GM23338 (cell line): ENCODE measurements around the gene ZNF808. TPM values are rescaled to one million over a fixed set of nuclear protein-coding genes. Genes with fewer than 3 reads are reported as not detected.

Experiments used
- ATAC-seq: fragments of 200-7000 bp; cut with Tn5 transposase; 3 replicates; pipeline ENCODE4 v1.9.1; 2020
- DNase-seq: peaks from one replicate; pipeline ENCODE4 v3.0.0-alpha.2; 2015; ENCODE audit warnings: low spot score
- H2AFZ ChIP-seq: fragments of 200-600 bp; sonication (generic); 2 replicates; pipeline ENCODE4 v1.8.0; 2016; ENCODE audit warnings: antibody characterized with exemption, mild to moderate bottlenecking, moderate library complexity
- H3F3A ChIP-seq: fragments of 200-600 bp; sonication (generic); replicated peaks from 2 replicates; pipeline ENCODE4 v1.8.0; 2017; ENCODE audit warnings: antibody characterized with exemption, mixed run types, low read depth
- H3K27ac ChIP-seq: fragments of 200-600 bp; sonication (generic); 2 replicates; pipeline ENCODE4 v1.6.1; 2016; ENCODE audit warnings: low read depth
- H3K27me3 ChIP-seq: fragments of 200-600 bp; sonication (generic); 2 replicates; pipeline ENCODE4 v1.8.0; 2016; ENCODE audit warnings: mild to moderate bottlenecking, mixed run types, moderate library complexity; ENCODE audit not compliant: insufficient read depth
- H3K36me3 ChIP-seq: fragments of 200-600 bp; sonication (generic); 2 replicates; pipeline ENCODE4 v1.8.0; 2016; ENCODE audit warnings: mild to moderate bottlenecking; ENCODE audit not compliant: insufficient read depth
- H3K4me1 ChIP-seq: fragments of 200-600 bp; sonication (generic); 2 replicates; pipeline ENCODE4 v1.8.0; 2016; ENCODE audit warnings: mild to moderate bottlenecking, moderate library complexity; ENCODE audit not compliant: insufficient read depth
- H3K4me2 ChIP-seq: fragments of 200-600 bp; sonication (generic); 2 replicates; pipeline ENCODE4 v1.7.1; 2017; ENCODE audit warnings: mixed run types
- H3K4me3 ChIP-seq: fragments of 200-600 bp; sonication (generic); 2 replicates; pipeline ENCODE4 v1.6.1; 2016; ENCODE audit warnings: mixed run types
- H3K79me2 ChIP-seq: fragments of 200-600 bp; sonication (generic); replicated peaks from 2 replicates; pipeline ENCODE4 v1.8.0; 2017; ENCODE audit warnings: mild to moderate bottlenecking; ENCODE audit not compliant: insufficient read depth
- H3K9me2 ChIP-seq: fragments of 200-600 bp; sonication (generic); 2 replicates; pipeline ENCODE4 v1.8.0; 2017; ENCODE audit not compliant: insufficient read depth
- H4K20me1 ChIP-seq: fragments of 200-600 bp; sonication (generic); replicated peaks from 2 replicates; pipeline ENCODE4 v1.8.0; 2017; ENCODE audit warnings: mild to moderate bottlenecking; ENCODE audit not compliant: insufficient read depth
- H3K27ac Mint-ChIP-seq: 2 replicates; pipeline ENCODE4 v1.8.0; 2020; ENCODE audit warnings: inconsistent platforms, mild to moderate bottlenecking, moderate library complexity, mixed read lengths
- H3K27me3 Mint-ChIP-seq: 3 replicates; pipeline ENCODE4 v1.8.0; 2022; ENCODE audit warnings: low read depth, mild to moderate bottlenecking, moderate library complexity, mixed read lengths, inconsistent platforms; ENCODE audit not compliant: insufficient read depth, poor library complexity
- H3K36me3 Mint-ChIP-seq: 3 replicates; pipeline ENCODE4 v1.8.0; 2021; ENCODE audit warnings: low read depth, mild to moderate bottlenecking, inconsistent platforms, moderate library complexity, mixed read lengths
- H3K4me1 Mint-ChIP-seq: 3 replicates; pipeline ENCODE4 v1.8.0; 2020; ENCODE audit warnings: mild to moderate bottlenecking, inconsistent platforms, mixed read lengths
- H3K4me3 Mint-ChIP-seq: 3 replicates; pipeline ENCODE4 v1.8.0; 2021; ENCODE audit warnings: moderate library complexity, mild to moderate bottlenecking, inconsistent platforms, mixed read lengths
- H3K9me3 Mint-ChIP-seq: 3 replicates; pipeline ENCODE4 v1.8.0; 2020; ENCODE audit warnings: moderate library complexity, mild to moderate bottlenecking, inconsistent platforms, mixed read lengths
- ETS1 ChIP-seq: IDR thresholded peaks from 2 replicates; pipeline ENCODE4 v1.6.1; 2016; ENCODE audit warnings: antibody characterized with exemption
- EZH2 ChIP-seq: fragments of 200-600 bp; sonication (generic); IDR thresholded peaks from one replicate; pipeline ENCODE4 v1.8.0; 2017; ENCODE audit warnings: antibody characterized with exemption, mild to moderate bottlenecking, low read depth; ENCODE audit not compliant: unreplicated experiment
- EZH2phosphoT487 ChIP-seq: fragments of 200-600 bp; sonication (generic); IDR thresholded peaks from one replicate; pipeline ENCODE4 v1.8.1; 2018; ENCODE audit warnings: antibody characterized with exemption; ENCODE audit not compliant: unreplicated experiment
- JUNB ChIP-seq: IDR thresholded peaks from one replicate; pipeline ENCODE4 v1.6.1; 2016; ENCODE audit warnings: antibody characterized with exemption; ENCODE audit not compliant: unreplicated experiment
- ZNF331 ChIP-seq: fragments of 250-450 bp; sonication (Bioruptor Pico); IDR thresholded peaks from 2 replicates; pipeline ENCODE4 v1.5.0; 2020; ENCODE audit warnings: low read depth, mild to moderate bottlenecking, moderate library complexity
- polyA plus RNA-seq: library from polyadenylated mRNA; unstranded; fragments of >200 nt; fragmentation: Nextera tagmentation; extraction: Ambion mirVana; gene quantifications from 2 replicates; pipeline ENCODE4 v1.2.1, GENCODE V29; 2016
- total RNA-seq: library from RNA; depleted of rRNA; stranded (reverse); fragments of >200 nt; shearing (Covaris generic); gene quantifications from 2 replicates; pipeline ENCODE4 v1.2.3, GENCODE V29; 2014
- TF ChIP-seq, protein P1 (sequence below): IDR thresholded peaks from one replicate; pipeline ENCODE4 v1.6.1; 2018; ENCODE audit warnings: antibody characterized with exemption; ENCODE audit not compliant: unreplicated experiment
- TF ChIP-seq, protein P2 (sequence below), 2 experiments: fragments of 200-600 bp in 1 of 2; sonication (generic) in 1 of 2; conservative IDR thresholded peaks; 2 replicates each; pipeline versions ENCODE4 v1.5.1 to v1.6.1; 2016 to 2017; ENCODE audit warnings: antibody characterized with exemption in 2 of 2, low read depth in 2 of 2, mild to moderate bottlenecking in 2 of 2, moderate library complexity in 1 of 2

The ZNF808 gene
- total and polyA plus RNA-seq, 2 experiments from 2014 or later, result 10.5 to 32.1 TPM

- peaks cover 9% of the 10 kb centered on the region; the same call in 1 of the 2 replicates for H3K79me2 ChIP-seq
- TF ChIP-seq ZNF331 (no peak), EZH2 (no peak), ETS1 (no peak), JUNB (no peak), EZH2phosphoT487 (no peak)
- TF ChIP-seq, protein P1, sequence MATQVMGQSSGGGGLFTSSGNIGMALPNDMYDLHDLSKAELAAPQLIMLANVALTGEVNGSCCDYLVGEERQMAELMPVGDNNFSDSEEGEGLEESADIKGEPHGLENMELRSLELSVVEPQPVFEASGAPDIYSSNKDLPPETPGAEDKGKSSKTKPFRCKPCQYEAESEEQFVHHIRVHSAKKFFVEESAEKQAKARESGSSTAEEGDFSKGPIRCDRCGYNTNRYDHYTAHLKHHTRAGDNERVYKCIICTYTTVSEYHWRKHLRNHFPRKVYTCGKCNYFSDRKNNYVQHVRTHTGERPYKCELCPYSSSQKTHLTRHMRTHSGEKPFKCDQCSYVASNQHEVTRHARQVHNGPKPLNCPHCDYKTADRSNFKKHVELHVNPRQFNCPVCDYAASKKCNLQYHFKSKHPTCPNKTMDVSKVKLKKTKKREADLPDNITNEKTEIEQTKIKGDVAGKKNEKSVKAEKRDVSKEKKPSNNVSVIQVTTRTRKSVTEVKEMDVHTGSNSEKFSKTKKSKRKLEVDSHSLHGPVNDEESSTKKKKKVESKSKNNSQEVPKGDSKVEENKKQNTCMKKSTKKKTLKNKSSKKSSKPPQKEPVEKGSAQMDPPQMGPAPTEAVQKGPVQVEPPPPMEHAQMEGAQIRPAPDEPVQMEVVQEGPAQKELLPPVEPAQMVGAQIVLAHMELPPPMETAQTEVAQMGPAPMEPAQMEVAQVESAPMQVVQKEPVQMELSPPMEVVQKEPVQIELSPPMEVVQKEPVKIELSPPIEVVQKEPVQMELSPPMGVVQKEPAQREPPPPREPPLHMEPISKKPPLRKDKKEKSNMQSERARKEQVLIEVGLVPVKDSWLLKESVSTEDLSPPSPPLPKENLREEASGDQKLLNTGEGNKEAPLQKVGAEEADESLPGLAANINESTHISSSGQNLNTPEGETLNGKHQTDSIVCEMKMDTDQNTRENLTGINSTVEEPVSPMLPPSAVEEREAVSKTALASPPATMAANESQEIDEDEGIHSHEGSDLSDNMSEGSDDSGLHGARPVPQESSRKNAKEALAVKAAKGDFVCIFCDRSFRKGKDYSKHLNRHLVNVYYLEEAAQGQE, result no peak
- TF ChIP-seq, protein P2, sequence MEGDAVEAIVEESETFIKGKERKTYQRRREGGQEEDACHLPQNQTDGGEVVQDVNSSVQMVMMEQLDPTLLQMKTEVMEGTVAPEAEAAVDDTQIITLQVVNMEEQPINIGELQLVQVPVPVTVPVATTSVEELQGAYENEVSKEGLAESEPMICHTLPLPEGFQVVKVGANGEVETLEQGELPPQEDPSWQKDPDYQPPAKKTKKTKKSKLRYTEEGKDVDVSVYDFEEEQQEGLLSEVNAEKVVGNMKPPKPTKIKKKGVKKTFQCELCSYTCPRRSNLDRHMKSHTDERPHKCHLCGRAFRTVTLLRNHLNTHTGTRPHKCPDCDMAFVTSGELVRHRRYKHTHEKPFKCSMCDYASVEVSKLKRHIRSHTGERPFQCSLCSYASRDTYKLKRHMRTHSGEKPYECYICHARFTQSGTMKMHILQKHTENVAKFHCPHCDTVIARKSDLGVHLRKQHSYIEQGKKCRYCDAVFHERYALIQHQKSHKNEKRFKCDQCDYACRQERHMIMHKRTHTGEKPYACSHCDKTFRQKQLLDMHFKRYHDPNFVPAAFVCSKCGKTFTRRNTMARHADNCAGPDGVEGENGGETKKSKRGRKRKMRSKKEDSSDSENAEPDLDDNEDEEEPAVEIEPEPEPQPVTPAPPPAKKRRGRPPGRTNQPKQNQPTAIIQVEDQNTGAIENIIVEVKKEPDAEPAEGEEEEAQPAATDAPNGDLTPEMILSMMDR (conservative IDR thresholded peaks at IDR 0.05; ENCODE audit: low read depth in 2 of 2), result no peak
- peak overlapping the region; percentile 99 for H3K4me2 ChIP-seq
- peak; percentile 60 for DNase-seq
- H3F3A ChIP-seq, result 0 out of 2 replicates have a peak, but pooled peaks cover 3% of the 10 kb centered on the region
- Mint-ChIP-seq H3K9me3 (peaks cover 20% of the 10 kb centered on the region), H3K4me1 (peaks cover 12% of the 10 kb centered on the region), H3K27me3 (peaks cover 13% of the 10 kb centered on the region), H3K4me3 (peak overlapping the region; percentile 78), H3K27ac (no peak overlapping the region), H3K36me3 (peaks cover 32% of the 10 kb centered on the region)
- peak; percentile 21 for ATAC-seq
- H3K4me1 ChIP-seq, result peaks cover 10% of the 10 kb centered on the region
- H3K36me3 ChIP-seq, result peaks cover 6% of the 10 kb centered on the region; the same call in 1 of the 2 replicates
- H4K20me1 ChIP-seq, result peaks cover 4% of the 10 kb centered on the region; the same call in 1 of the 2 replicates
- no peaks in the 10 kb centered on the region for H3K9me2 ChIP-seq
- peak overlapping the region; percentile 85 for H3K4me3 ChIP-seq
- peak overlapping the region; percentile 87 for H2AFZ ChIP-seq
- peak overlapping the region; percentile 63; the same call in 1 of the 2 replicates for H3K27ac ChIP-seq
- H3K27me3 ChIP-seq, result peaks cover 10% of the 10 kb centered on the region; the same call in 1 of the 2 replicates
These were observed 73.2 kb downstream of the ZNF808 start for GRCh38 chr19:52600639-52601024.
